ENCODE results near the gene SSTR1. TPM values are rescaled to one million over a fixed set of nuclear protein-coding genes. Genes with fewer than 3 reads are reported as not detected.

The SSTR1 gene
- total RNA-seq, 3 donors from 2014 or later (not counting 1 experiment from before 2014, with no cell fraction given) = not detected

DNA sequence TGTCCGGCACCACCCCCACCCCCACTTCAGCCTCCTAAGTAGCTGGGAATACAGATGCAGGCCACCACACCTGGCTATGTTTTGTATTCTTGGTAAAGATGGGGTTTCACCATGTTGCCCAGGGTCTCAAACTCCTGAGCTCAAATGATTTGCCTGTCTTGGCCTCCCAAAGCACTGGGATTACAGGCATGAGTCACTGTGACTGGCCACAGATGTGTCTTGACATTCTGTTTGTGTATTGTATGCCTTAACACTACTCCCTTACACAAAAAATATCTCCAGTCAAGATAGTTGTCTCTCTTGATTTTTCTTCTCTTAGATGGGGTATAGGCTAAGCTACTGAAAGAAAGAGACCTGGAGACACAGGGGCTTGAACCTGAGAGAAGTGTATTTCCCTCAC lies 30.6 kb downstream of the SSTR1 start:
- Histone ChIP-seq H3K9me3 (ENCODE audit: control insufficient read depth, insufficient read depth, low read length) (no peaks in the 10 kb centered on the region), H3K4me1 (ENCODE audit: control insufficient read depth, insufficient read depth, low read length) (no peaks in the 10 kb centered on the region), H3K4me3 (ENCODE audit: low read length) (no peak overlapping the region), H3K27ac (ENCODE audit: low read length) (no peak overlapping the region), H3K36me3 (ENCODE audit: control insufficient read depth, insufficient read depth, low read length) (no peaks in the 10 kb centered on the region), H3K27me3 (ENCODE audit: control insufficient read depth, insufficient read depth, low read length) (no peaks in the 10 kb centered on the region)
- ATAC-seq (no peak), DNase-seq (no peak)
- H3K4me3 Mint-ChIP-seq = no peak overlapping the region
- peaks cover 0 to 21% of the 10 kb centered on the region in 2 donors for H3K27me3 Mint-ChIP-seq (ENCODE audit: low read depth in 2 of 2)
- WGBS (ENCODE audit: insufficient coverage) = 100% methylated on average over 1 of the region's 1 CpG
- no peaks in the 10 kb centered on the region for H3K36me3 Mint-ChIP-seq
- TF ChIP-seq, protein P1, sequence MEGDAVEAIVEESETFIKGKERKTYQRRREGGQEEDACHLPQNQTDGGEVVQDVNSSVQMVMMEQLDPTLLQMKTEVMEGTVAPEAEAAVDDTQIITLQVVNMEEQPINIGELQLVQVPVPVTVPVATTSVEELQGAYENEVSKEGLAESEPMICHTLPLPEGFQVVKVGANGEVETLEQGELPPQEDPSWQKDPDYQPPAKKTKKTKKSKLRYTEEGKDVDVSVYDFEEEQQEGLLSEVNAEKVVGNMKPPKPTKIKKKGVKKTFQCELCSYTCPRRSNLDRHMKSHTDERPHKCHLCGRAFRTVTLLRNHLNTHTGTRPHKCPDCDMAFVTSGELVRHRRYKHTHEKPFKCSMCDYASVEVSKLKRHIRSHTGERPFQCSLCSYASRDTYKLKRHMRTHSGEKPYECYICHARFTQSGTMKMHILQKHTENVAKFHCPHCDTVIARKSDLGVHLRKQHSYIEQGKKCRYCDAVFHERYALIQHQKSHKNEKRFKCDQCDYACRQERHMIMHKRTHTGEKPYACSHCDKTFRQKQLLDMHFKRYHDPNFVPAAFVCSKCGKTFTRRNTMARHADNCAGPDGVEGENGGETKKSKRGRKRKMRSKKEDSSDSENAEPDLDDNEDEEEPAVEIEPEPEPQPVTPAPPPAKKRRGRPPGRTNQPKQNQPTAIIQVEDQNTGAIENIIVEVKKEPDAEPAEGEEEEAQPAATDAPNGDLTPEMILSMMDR (IDR thresholded peaks at IDR 0.05) = no peak
- H3K9me3 Mint-ChIP-seq = no peaks in the 10 kb centered on the region
- intact Hi-C loops (cut with micrococcal nuclease) = no loop called here
- H3K27ac Mint-ChIP-seq = no peak overlapping the region
- no peaks in the 10 kb centered on the region for H3K4me1 Mint-ChIP-seq

DNA sequence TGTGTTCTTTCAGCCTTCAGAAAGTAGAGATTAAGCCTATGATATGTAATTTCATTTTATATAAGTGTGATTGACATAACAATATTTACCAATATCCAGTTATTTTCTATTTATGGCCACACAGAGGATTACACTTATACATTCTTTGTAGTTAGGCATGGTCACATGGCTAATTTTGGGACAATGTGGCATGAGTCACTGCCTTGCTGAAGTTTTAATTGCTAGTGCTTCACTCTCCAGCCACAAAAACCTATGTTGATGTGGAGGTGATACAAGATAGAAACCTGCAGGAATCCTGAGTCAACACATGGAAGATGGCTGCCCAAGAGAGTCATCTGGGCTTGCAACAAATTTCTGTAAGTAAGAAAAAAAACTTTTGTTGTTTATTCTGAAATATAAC lies 31.2 kb downstream of the SSTR1 start:
- H3K4me1 ChIP-seq (ENCODE audit: control insufficient read depth, insufficient read depth, low read length) = no peaks in the 10 kb centered on the region
- Mint-ChIP-seq H3K4me1 (no peaks in the 10 kb centered on the region), H3K36me3 (no peaks in the 10 kb centered on the region), H3K27me3 (ENCODE audit: low read depth in 2 of 2) (peaks cover 0 to 21% of the 10 kb centered on the region in 2 donors), H3K27ac (no peak overlapping the region), H3K9me3 (no peaks in the 10 kb centered on the region), H3K4me3 (no peak overlapping the region)
- no peaks in the 10 kb centered on the region for H3K27me3 ChIP-seq (ENCODE audit: control insufficient read depth, insufficient read depth, low read length)
- H3K36me3 ChIP-seq (ENCODE audit: control insufficient read depth, insufficient read depth, low read length) = no peaks in the 10 kb centered on the region
- TF ChIP-seq, protein P1 (IDR thresholded peaks at IDR 0.05) = no peak
- intact Hi-C loops (cut with micrococcal nuclease) = no loop called here
- no peak overlapping the region for H3K27ac ChIP-seq (ENCODE audit: low read length)
- DNase-seq (no peak), ATAC-seq (no peak)
- H3K9me3 ChIP-seq (ENCODE audit: control insufficient read depth, insufficient read depth, low read length) = no peaks in the 10 kb centered on the region
- H3K4me3 ChIP-seq (ENCODE audit: low read length) = no peak overlapping the region

DNA sequence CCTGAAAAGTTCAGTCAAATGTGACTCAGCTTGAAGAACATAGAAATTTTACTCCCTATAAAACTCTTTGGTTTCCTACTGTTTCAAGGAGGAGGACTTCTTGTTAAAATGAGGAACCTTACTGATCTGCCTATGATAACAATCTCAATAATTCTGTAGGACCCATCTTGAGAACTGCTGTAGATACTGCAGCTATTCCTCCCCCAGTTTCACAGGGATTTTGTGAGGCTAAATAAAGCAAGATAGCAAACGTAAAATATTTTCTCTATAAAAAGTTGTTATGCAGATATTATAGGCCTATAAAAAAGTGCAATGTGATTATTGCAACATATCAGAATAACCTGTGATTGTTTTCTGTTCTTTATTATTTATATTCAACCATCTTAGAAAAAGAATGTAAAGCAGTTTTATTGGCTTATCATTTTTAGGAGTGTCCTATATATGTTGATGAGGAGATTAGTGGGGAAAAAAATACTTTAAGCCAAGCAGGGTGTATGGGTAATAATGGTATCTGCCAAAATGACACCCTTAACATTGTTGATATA lies 36.1 kb downstream of the SSTR1 start:
- Histone ChIP-seq H3K27me3 (ENCODE audit: control insufficient read depth, insufficient read depth, low read length) (no peaks in the 10 kb centered on the region), H3K36me3 (ENCODE audit: control insufficient read depth, insufficient read depth, low read length) (no peaks in the 10 kb centered on the region), H3K27ac (ENCODE audit: low read length) (no peak overlapping the region), H3K4me3 (ENCODE audit: low read length) (no peak overlapping the region), H3K4me1 (ENCODE audit: control insufficient read depth, insufficient read depth, low read length) (no peaks in the 10 kb centered on the region), H3K9me3 (ENCODE audit: control insufficient read depth, insufficient read depth, low read length) (no peaks in the 10 kb centered on the region)
- intact Hi-C loops (cut with micrococcal nuclease) = no loop called here
- peaks cover 12 to 25% of the 10 kb centered on the region in 2 donors for H3K27me3 Mint-ChIP-seq (ENCODE audit: low read depth in 2 of 2)
- ATAC-seq (no peak), DNase-seq (no peak)
- no peaks in the 10 kb centered on the region for H3K9me3 Mint-ChIP-seq
- TF ChIP-seq, protein P1 (IDR thresholded peaks at IDR 0.05) = no peak
- no peaks in the 10 kb centered on the region for H3K4me1 Mint-ChIP-seq
- no peak overlapping the region for H3K27ac Mint-ChIP-seq
- no peak overlapping the region for H3K4me3 Mint-ChIP-seq
- WGBS (ENCODE audit: insufficient coverage) = no CpG with 5 or more reads among the region's 1 CpG
- no peaks in the 10 kb centered on the region for H3K36me3 Mint-ChIP-seq

DNA sequence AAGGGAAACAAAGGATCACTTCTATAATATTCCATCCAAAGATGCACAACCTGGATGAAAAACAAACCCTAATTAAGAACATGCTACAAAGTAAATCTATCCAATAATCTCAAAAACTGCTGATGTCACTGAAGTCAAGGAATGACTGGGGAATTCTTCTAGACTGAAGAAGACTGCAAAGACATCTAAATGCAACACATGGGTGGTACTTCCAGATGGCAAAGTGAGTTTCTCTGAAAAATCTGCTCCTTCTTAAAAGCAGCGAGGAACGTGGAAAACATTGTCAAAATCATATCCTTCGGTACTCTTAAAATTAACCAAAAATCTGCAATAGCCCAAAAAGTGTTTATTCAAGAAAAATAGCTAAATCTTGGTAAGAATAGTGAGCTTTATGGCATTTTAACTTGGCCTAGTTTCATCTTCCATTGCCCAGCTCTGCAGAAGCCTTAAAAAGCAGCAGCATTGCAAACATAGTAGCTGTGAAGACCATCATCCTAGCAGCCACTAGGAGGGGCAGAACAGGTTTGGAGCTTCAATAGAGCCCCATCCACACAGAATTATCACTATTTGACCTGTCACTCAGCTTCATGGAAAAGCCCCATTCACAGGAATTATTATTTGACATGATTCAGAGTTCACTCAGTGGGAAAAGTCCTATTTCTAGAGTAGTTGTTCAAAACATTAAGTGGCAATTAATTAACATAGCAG lies 40.8 kb downstream of the SSTR1 start:
- ATAC-seq (no peak), DNase-seq (no peak)
- Mint-ChIP-seq H3K27ac (no peak overlapping the region), H3K9me3 (no peaks in the 10 kb centered on the region), H3K36me3 (no peaks in the 10 kb centered on the region), H3K4me3 (no peak overlapping the region), H3K4me1 (no peaks in the 10 kb centered on the region), H3K27me3 (ENCODE audit: low read depth in 2 of 2) (peaks cover 17 to 40% of the 10 kb centered on the region in 2 donors)
- WGBS (ENCODE audit: insufficient coverage) = 100% methylated on average over 3 of the region's 3 CpGs
- Histone ChIP-seq H3K4me1 (ENCODE audit: control insufficient read depth, insufficient read depth, low read length) (no peaks in the 10 kb centered on the region), H3K36me3 (ENCODE audit: control insufficient read depth, insufficient read depth, low read length) (no peaks in the 10 kb centered on the region), H3K27ac (ENCODE audit: low read length) (no peak overlapping the region), H3K9me3 (ENCODE audit: control insufficient read depth, insufficient read depth, low read length) (no peaks in the 10 kb centered on the region), H3K4me3 (ENCODE audit: low read length) (no peak overlapping the region), H3K27me3 (ENCODE audit: control insufficient read depth, insufficient read depth, low read length) (peaks cover 2% of the 10 kb centered on the region)
- TF ChIP-seq, protein P1 (IDR thresholded peaks at IDR 0.05) = no peak
- intact Hi-C loops (cut with micrococcal nuclease) = no loop called here

Data from natural killer cell (primary cell).